K562 (cell line): ENCODE data around the gene DNASE1L1. TPM values are rescaled to one million over a fixed set of nuclear protein-coding genes. Genes with fewer than 3 reads are reported as not detected.
A peak's percentile ranks its signal among the peaks of the same experiment; 100 is the strongest.

ENCODE experiments used
- CREB1 ChIP-seq, 2 experiments: sonication (generic) in 1 of 2; formaldehyde crosslinking in 1 of 2; IDR thresholded peaks; 2 replicates each; pipeline versions ENCODE4 v1.6.1 to v1.8.0; 2012 to 2022; ENCODE audit warnings: inconsistent platforms in 1 of 2, mild to moderate bottlenecking in 1 of 2, missing genetic modification reagents in 1 of 2, moderate library complexity in 1 of 2
- E2F3 ChIP-seq: fragments of 250-450 bp; sonication (Bioruptor Pico); IDR thresholded peaks from 2 replicates; pipeline ENCODE4 v1.4.0; 2020; ENCODE audit warnings: mild to moderate bottlenecking
- ETV5 ChIP-seq: sonication (generic); formaldehyde crosslinking; IDR thresholded peaks from 2 replicates; pipeline ENCODE4 v1.4.0; 2020; ENCODE audit warnings: low read depth, mild to moderate bottlenecking, missing genetic modification reagents
- FOXM1 ChIP-seq, 2 experiments: fragments of 450-650 bp in 1 of 2; sonication (generic) in 1 of 2; formaldehyde crosslinking in 1 of 2; IDR thresholded peaks; 2 replicates each; pipeline versions ENCODE4 v1.6.1 to v1.9.0; 2017 to 2022; ENCODE audit warnings: low read depth in 2 of 2, mild to moderate bottlenecking in 2 of 2, missing genetic modification reagents in 1 of 2, moderate library complexity in 1 of 2
- HMGN3 ChIP-seq: IDR thresholded peaks from 2 replicates; pipeline ENCODE4 v1.6.1; 2011; ENCODE audit warnings: borderline replicate concordance, low read depth, mild to moderate bottlenecking, mixed read lengths, low read length; ENCODE audit not compliant: insufficient read length; ENCODE audit errors: extremely low read depth
- ID3 ChIP-seq, 2 experiments: fragments of 250-450 bp in 1 of 2; fragments of 450-650 bp in 1 of 2; sonication (Bioruptor Pico) in 1 of 2; IDR thresholded peaks; 2 replicates each; pipeline versions ENCODE4 v1.6.1 to v1.8.0; 2016 to 2021; ENCODE audit warnings: mild to moderate bottlenecking in 2 of 2, moderate library complexity in 2 of 2, missing compliant biosample characterization in 1 of 2, missing genetic modification characterization in 1 of 2
- L3MBTL2 ChIP-seq: fragments of 450-650 bp; IDR thresholded peaks from 2 replicates; pipeline ENCODE4 v1.6.1; 2016; ENCODE audit warnings: mild to moderate bottlenecking, moderate library complexity
- MAZ ChIP-seq, 2 experiments: fragments of 450-650 bp in 1 of 2; sonication (generic) in 1 of 2; formaldehyde crosslinking; IDR thresholded peaks in 1 of 2; conservative IDR thresholded peaks in 1 of 2; 2 replicates each; pipeline versions ENCODE4 v1.4.0 to v1.5.0; 2020; ENCODE audit warnings: mild to moderate bottlenecking in 1 of 2, missing genetic modification reagents in 1 of 2
- MEF2A ChIP-seq: IDR thresholded peaks from 2 replicates; pipeline ENCODE4 v1.6.1; 2011; ENCODE audit warnings: low read depth, mild to moderate bottlenecking, low read length, moderate library complexity; ENCODE audit not compliant: control insufficient read depth
- PHB ChIP-seq: fragments of 250-450 bp; sonication (Bioruptor Pico); IDR thresholded peaks from 2 replicates; pipeline ENCODE4 v1.5.0; 2021
- SMAD1 ChIP-seq: fragments of 150-350 bp; IDR thresholded peaks from 2 replicates; pipeline ENCODE4 v1.6.1; 2014; ENCODE audit warnings: low read length, low read depth; ENCODE audit not compliant: partially characterized antibody
- TEAD1 ChIP-seq, 2 experiments: fragments of 450-650 bp in 1 of 2; sonication (generic) in 1 of 2; formaldehyde crosslinking; IDR thresholded peaks; 2 replicates each; pipeline versions ENCODE4 v1.4.0 to v1.8.0; 2020 to 2022; ENCODE audit warnings: mild to moderate bottlenecking in 2 of 2, missing genetic modification reagents in 1 of 2
- ZBTB9 ChIP-seq: fragments of 450-650 bp; formaldehyde crosslinking; IDR thresholded peaks from 2 replicates; pipeline ENCODE4 v1.4.0; 2020; ENCODE audit warnings: mild to moderate bottlenecking, moderate library complexity
- ZNF507 ChIP-seq: conservative IDR thresholded peaks from 2 replicates; pipeline ENCODE4 v1.6.1; 2017; ENCODE audit warnings: missing genetic modification characterization, missing compliant biosample characterization
- polyA plus RNA-seq, 8 experiments: library from polyadenylated mRNA; depleted of rRNA in 4 of 8; stranded (reverse) in 5 of 8; unstranded in 3 of 8; fragments of >200 nt; fragmentation: Nextera tagmentation in 2 of 8; fragmentation: Illumina TruSeq in 1 of 8; extraction: Ambion mirVana in 2 of 8; extraction: Trizol in 1 of 8; gene quantifications; 2 replicates each; pipeline versions ENCODE4 v1.2.1 to v1.2.3, GENCODE V29; 2011 to 2014; ENCODE audit warnings: inconsistent platforms in 1 of 8, missing spikeins in 1 of 8
- total RNA-seq, 7 experiments: library from RNA; depleted of rRNA in 6 of 7; stranded (reverse); fragments of >200 nt in 6 of 7; fragmentation: Illumina TruSeq in 2 of 7; extraction: Trizol in 2 of 7; gene quantifications; 2 replicates each; pipeline versions ENCODE4 v1.2.1 to v1.2.3, GENCODE V29; 2011 to 2021; ENCODE audit warnings: low replicate concordance in 1 of 7
- TF ChIP-seq, protein P1 (sequence below): fragments of 250-450 bp; sonication (Bioruptor Pico); IDR thresholded peaks from 2 replicates; pipeline ENCODE4 v1.9.0; 2021; ENCODE audit warnings: mild to moderate bottlenecking, inconsistent platforms

DNASE1L1 gene
- total and polyA plus RNA-seq, 9 of the 15 experiments (the other 6 are each of a cell fraction or from before 2014, with no cell fraction given), result 0.73 to 12.6 (median 7.9) TPM

GRCh38 chrX:154371017-154371788 lies 37.9 kb downstream of the DNASE1L1 start (continued):
- TF ChIP-seq ZNF507, result no peak
- peak; percentile 82 for TF ChIP-seq HMGN3
- TF ChIP-seq ZBTB9 (CRISPR knock-in tag), result 0 out of 2 replicates have a peak, but pooled peaks have one; percentile 38
- 0 out of 2 replicates have a peak, but pooled peaks have one; percentile 53 for TF ChIP-seq ETV5 (CRISPR knock-in tag)
- TF ChIP-seq, protein P1, sequence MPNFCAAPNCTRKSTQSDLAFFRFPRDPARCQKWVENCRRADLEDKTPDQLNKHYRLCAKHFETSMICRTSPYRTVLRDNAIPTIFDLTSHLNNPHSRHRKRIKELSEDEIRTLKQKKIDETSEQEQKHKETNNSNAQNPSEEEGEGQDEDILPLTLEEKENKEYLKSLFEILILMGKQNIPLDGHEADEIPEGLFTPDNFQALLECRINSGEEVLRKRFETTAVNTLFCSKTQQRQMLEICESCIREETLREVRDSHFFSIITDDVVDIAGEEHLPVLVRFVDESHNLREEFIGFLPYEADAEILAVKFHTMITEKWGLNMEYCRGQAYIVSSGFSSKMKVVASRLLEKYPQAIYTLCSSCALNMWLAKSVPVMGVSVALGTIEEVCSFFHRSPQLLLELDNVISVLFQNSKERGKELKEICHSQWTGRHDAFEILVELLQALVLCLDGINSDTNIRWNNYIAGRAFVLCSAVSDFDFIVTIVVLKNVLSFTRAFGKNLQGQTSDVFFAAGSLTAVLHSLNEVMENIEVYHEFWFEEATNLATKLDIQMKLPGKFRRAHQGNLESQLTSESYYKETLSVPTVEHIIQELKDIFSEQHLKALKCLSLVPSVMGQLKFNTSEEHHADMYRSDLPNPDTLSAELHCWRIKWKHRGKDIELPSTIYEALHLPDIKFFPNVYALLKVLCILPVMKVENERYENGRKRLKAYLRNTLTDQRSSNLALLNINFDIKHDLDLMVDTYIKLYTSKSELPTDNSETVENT (CRISPR knock-in tag), result peak; percentile 96
- peak; percentile 82 to 96; a peak in 3 of 4 replicates for TF ChIP-seq MAZ (CRISPR knock-in tag; conservative IDR thresholded peaks at IDR 0.05 in 1 of 2, IDR thresholded peaks at IDR 0.05 in 1 of 2)
- TF ChIP-seq CREB1 (IDR thresholded peaks at IDR 0.05), result no peak
- TF ChIP-seq CREB1 (CRISPR knock-in tag; IDR thresholded peaks at IDR 0.05), result peak; percentile 59
- peak; percentile 93 to 96 for TF ChIP-seq TEAD1 (CRISPR knock-in tag; IDR thresholded peaks at IDR 0.05)
- peak; percentile 48 for TF ChIP-seq L3MBTL2
- peak; percentile 49 for TF ChIP-seq SMAD1
- TF ChIP-seq E2F3 (CRISPR knock-in tag), result 0 out of 2 replicates have a peak, but pooled peaks have one; percentile 47
- peak; percentile 86 for TF ChIP-seq FOXM1 (IDR thresholded peaks at IDR 0.05; ENCODE audit: low read depth)
- no peak for TF ChIP-seq FOXM1 (CRISPR knock-in tag; IDR thresholded peaks at IDR 0.05; ENCODE audit: low read depth)
- no peak for TF ChIP-seq MEF2A
- TF ChIP-seq ID3 (CRISPR knock-in tag; IDR thresholded peaks at IDR 0.05), result no peak
- TF ChIP-seq ID3 (tag; IDR thresholded peaks at IDR 0.05), result peak; percentile 68; the same call in 1 of the 2 replicates
- TF ChIP-seq PHB, result 0 out of 2 replicates have a peak, but pooled peaks have one; percentile 49
- TF ChIP-seq, all 486 proteins: peak for 103
